Adipocyte (in vitro differentiated cells): ENCODE results near the gene GBF1.

Experiments used
- DNase-seq: peaks from one replicate; pipeline ENCODE4 v3.0.0-alpha.2; 2015; ENCODE audit warnings: low read depth
- H3K27me3 ChIP-seq: replicated peaks from 2 replicates; pipeline ENCODE4 v1.7.0; 2013; ENCODE audit warnings: mild to moderate bottlenecking, low read length, moderate library complexity; ENCODE audit not compliant: control insufficient read depth, insufficient read depth
- H3K36me3 ChIP-seq: 2 replicates; pipeline ENCODE4 v1.7.0; 2013; ENCODE audit warnings: low read length, mild to moderate bottlenecking, moderate library complexity; ENCODE audit not compliant: control insufficient read depth, insufficient read depth, severe bottlenecking
- H3K4me1 ChIP-seq: 2 replicates; pipeline ENCODE4 v1.7.0; 2013; ENCODE audit warnings: mild to moderate bottlenecking, low read length, moderate library complexity; ENCODE audit not compliant: control insufficient read depth, insufficient read depth
- H3K4me3 ChIP-seq: 2 replicates; pipeline ENCODE4 v1.7.0; 2013; ENCODE audit warnings: mild to moderate bottlenecking, low read length, moderate library complexity
- H3K9ac ChIP-seq: 2 replicates; pipeline ENCODE4 v1.7.0; 2013; ENCODE audit warnings: mild to moderate bottlenecking, low read length, moderate library complexity
- H3K9me3 ChIP-seq: 2 replicates; pipeline ENCODE4 v1.7.0; 2013; ENCODE audit warnings: mild to moderate bottlenecking, low read length, moderate library complexity; ENCODE audit not compliant: control insufficient read depth

Gene GBF1

GRCh38 chr10:102234888-102235597, 10.3 kb upstream of the GBF1 start:
- Histone ChIP-seq H3K9me3 (no peaks in the 10 kb centered on the region), H3K27me3 (peaks cover 4% of the 10 kb centered on the region), H3K4me1 (no peaks in the 10 kb centered on the region), H3K9ac (no peak overlapping the region), H3K4me3 (no peak overlapping the region), H3K36me3 (no peaks in the 10 kb centered on the region)
- DNase-seq: no peak

GRCh38 chr10:102235598-102235920, 9.8 kb upstream of the GBF1 start:
- H3K9ac ChIP-seq: no peak overlapping the region
- no peak overlapping the region for H3K4me3 ChIP-seq
- H3K36me3 ChIP-seq: no peaks in the 10 kb centered on the region
- peaks cover 4% of the 10 kb centered on the region for H3K27me3 ChIP-seq
- DNase-seq: no peak
- no peaks in the 10 kb centered on the region for H3K9me3 ChIP-seq
- peaks cover 2% of the 10 kb centered on the region for H3K4me1 ChIP-seq

GRCh38 chr10:102236006-102236405, 9.3 kb upstream of the GBF1 start:
- Histone ChIP-seq H3K4me1 (peaks cover 6% of the 10 kb centered on the region), H3K27me3 (peaks cover 4% of the 10 kb centered on the region), H3K4me3 (no peak overlapping the region), H3K9ac (no peak overlapping the region), H3K36me3 (no peaks in the 10 kb centered on the region), H3K9me3 (no peaks in the 10 kb centered on the region)
- DNase-seq: no peak

- no peak for DNase-seq
- Histone ChIP-seq H3K9me3 (no peaks in the 10 kb centered on the region), H3K27me3 (peaks cover 4% of the 10 kb centered on the region), H3K36me3 (no peaks in the 10 kb centered on the region), H3K4me1 (peaks cover 13% of the 10 kb centered on the region), H3K9ac (no peak overlapping the region), H3K4me3 (no peak overlapping the region)
Measured at GRCh38 chr10:102237711-102238252, 7.5 kb upstream of the GBF1 start.

- H3K4me1 ChIP-seq: peaks cover 26% of the 10 kb centered on the region
- H3K36me3 ChIP-seq: no peaks in the 10 kb centered on the region
- H3K9ac ChIP-seq: peak overlapping the region; percentile 65
- H3K4me3 ChIP-seq: peak overlapping the region; percentile 84
- no peaks in the 10 kb centered on the region for H3K9me3 ChIP-seq
- DNase-seq: peak; percentile 36
- peaks cover 4% of the 10 kb centered on the region for H3K27me3 ChIP-seq
Measured at GRCh38 chr10:102240467-102241031, 4.8 kb upstream of the GBF1 start.

GRCh38 chr10:102241032-102241443, 4.3 kb upstream of the GBF1 start:
- peaks cover 26% of the 10 kb centered on the region for H3K4me1 ChIP-seq
- no peak for DNase-seq
- H3K36me3 ChIP-seq: no peaks in the 10 kb centered on the region
- peak overlapping the region; percentile 65 for H3K9ac ChIP-seq
- peak overlapping the region; percentile 84 for H3K4me3 ChIP-seq
- peaks cover 4% of the 10 kb centered on the region for H3K27me3 ChIP-seq
- no peaks in the 10 kb centered on the region for H3K9me3 ChIP-seq

- Histone ChIP-seq H3K4me1 (peaks cover 29% of the 10 kb centered on the region), H3K9ac (peak within 1 kb of the TSS; percentile 65), H3K9me3 (no peaks in the 10 kb centered on the region), H3K4me3 (peak within 1 kb of the TSS; percentile 84), H3K27me3 (peaks cover under 1% of the 10 kb centered on the region), H3K36me3 (no peaks in the 10 kb centered on the region)
- peak; percentile 97 for DNase-seq
Measured at GRCh38 chr10:102241444-102242117, 3.8 kb upstream of the GBF1 start, which contains the start of gene PITX3. PITX3 (minus strand) TSS chr10:102241512; CDS start chr10:102232080, 9,432 bp downstream.

- no peaks in the 10 kb centered on the region for H3K27me3 ChIP-seq
- DNase-seq: no peak
- peaks cover 34% of the 10 kb centered on the region for H3K4me1 ChIP-seq
- peak overlapping the region; percentile 84 for H3K4me3 ChIP-seq
- no peaks in the 10 kb centered on the region for H3K36me3 ChIP-seq
- H3K9me3 ChIP-seq: no peaks in the 10 kb centered on the region
- peak overlapping the region; percentile 59 for H3K9ac ChIP-seq
Measured at GRCh38 chr10:102242118-102242485, 3.2 kb upstream of the GBF1 start.

GRCh38 chr10:102243309-102243708, 2.0 kb upstream of the GBF1 start:
- H3K4me1 ChIP-seq: peaks cover 46% of the 10 kb centered on the region
- H3K9me3 ChIP-seq: no peaks in the 10 kb centered on the region
- H3K27me3 ChIP-seq: no peaks in the 10 kb centered on the region
- no peak overlapping the region for H3K4me3 ChIP-seq
- H3K9ac ChIP-seq: no peak overlapping the region
- no peaks in the 10 kb centered on the region for H3K36me3 ChIP-seq
- peak; percentile 72 for DNase-seq

- Histone ChIP-seq H3K27me3 (no peaks in the 10 kb centered on the region), H3K9ac (peak overlapping the region; percentile 95), H3K36me3 (no peaks in the 10 kb centered on the region), H3K4me3 (peak overlapping the region; percentile 99), H3K9me3 (no peaks in the 10 kb centered on the region), H3K4me1 (peaks cover 47% of the 10 kb centered on the region)
- DNase-seq: no peak
Measured at GRCh38 chr10:102245932-102246251, 560 bp downstream of the GBF1 start.

GRCh38 chr10:102246261-102246660, 929 bp downstream of the GBF1 start:
- peak; percentile 45 for DNase-seq
- Histone ChIP-seq H3K27me3 (no peaks in the 10 kb centered on the region), H3K9me3 (no peaks in the 10 kb centered on the region), H3K36me3 (no peaks in the 10 kb centered on the region), H3K4me1 (peaks cover 44% of the 10 kb centered on the region), H3K4me3 (peak overlapping the region; percentile 99), H3K9ac (peak overlapping the region; percentile 95)
